Dermis microvascular lymphatic vessel endothelial cell (primary cell): ENCODE measurements around the gene GRK3. TPM values are rescaled to one million over a fixed set of nuclear protein-coding genes. Genes with fewer than 3 reads are reported as not detected.

Experiments used
- total RNA-seq: library from RNA; depleted of rRNA; stranded (reverse); fragments of >200 nt; gene quantifications from 2 replicates; pipeline ENCODE4 v1.2.1, GENCODE V29; 2014

GRK3 gene
- total RNA-seq, 1 donor from 2014 or later: 0.26 TPM

Other genes starting within 250 kb of the GRK3 start
- gene MYO18B, start 177.5 kb downstream of the GRK3 start, total RNA-seq: under 0.01 TPM in 2 replicates